Breast epithelium (tissue), 4 donors: ENCODE measurements around the gene OTUD3. TPM values are rescaled to one million over a fixed set of nuclear protein-coding genes. Genes with fewer than 3 reads are reported as not detected.
A peak's percentile ranks its signal among the peaks of the same experiment; 100 is the strongest.

Source experiments
- DNase-seq, 2 donors: peaks; one replicate each; pipeline ENCODE4 v3.0.0-alpha.2; 2019; ENCODE audit warnings: low spot score in 2 of 2
- H3K27ac ChIP-seq, 2 donors: fragments of 200-600 bp; sonication (generic) in 1 of 2; one replicate each; pipeline ENCODE4 v1.5.1; 2016 to 2019; ENCODE audit warnings: mild to moderate bottlenecking in 1 of 2
- H3K27me3 ChIP-seq, 2 donors: fragments of 200-600 bp; sonication (generic) in 1 of 2; one replicate each; pipeline versions ENCODE4 v1.5.1 to v1.6.0; 2017 to 2019; ENCODE audit warnings: control low read depth in 1 of 2, mild to moderate bottlenecking in 1 of 2
- H3K36me3 ChIP-seq: fragments of 200-600 bp; one replicate; pipeline ENCODE4 v1.5.1; 2019
- H3K4me1 ChIP-seq, 2 donors: fragments of 200-600 bp; sonication (generic); one replicate each; pipeline ENCODE4 v1.5.1; 2016 to 2019; ENCODE audit warnings: control low read depth in 1 of 2
- H3K4me3 ChIP-seq, 3 donors: fragments of 200-600 bp; sonication (generic); 1 replicate in 2 of 3; 2 replicates in 1 of 3; pipeline ENCODE4 v1.5.1; 2016 to 2019; ENCODE audit warnings: mild to moderate bottlenecking in 3 of 3, moderate library complexity in 2 of 3
- H3K9me3 ChIP-seq, 2 donors: fragments of 200-600 bp; sonication (generic) in 1 of 2; one replicate each; pipeline ENCODE4 v1.5.1; 2016 to 2019; ENCODE audit warnings: control low read depth in 1 of 2
- POLR2A ChIP-seq: fragments of 450-650 bp; IDR thresholded peaks from one replicate; pipeline ENCODE4 v1.6.1; 2016; ENCODE audit warnings: antibody characterized with exemption, mild to moderate bottlenecking, moderate library complexity
- POLR2AphosphoS5 ChIP-seq, 3 donors: sonication (generic); formaldehyde crosslinking; IDR thresholded peaks; one replicate each; pipeline ENCODE4 v1.6.1; 2017; ENCODE audit warnings: antibody characterized with exemption in 3 of 3
- intact Hi-C: fragments of 100-400 bp; cut with DNase I; formaldehyde crosslinking; loops from one replicate; pipeline ENCODE4 v1.15.1; 2023; ENCODE audit warnings: low total_unique reads
- total RNA-seq, 3 donors: library from RNA; depleted of rRNA; stranded (reverse); fragments of >200 nt; gene quantifications; one replicate each; pipeline ENCODE4 v1.1.0, GENCODE V29; 2016
- TF ChIP-seq, protein P1 (sequence below), 3 donors: fragments of 450-650 bp; IDR thresholded peaks; one replicate each; pipeline ENCODE4 v1.5.1; 2016 to 2017; ENCODE audit warnings: antibody characterized with exemption in 3 of 3, mild to moderate bottlenecking in 3 of 3, moderate library complexity in 3 of 3

OTUD3 gene, protein sequence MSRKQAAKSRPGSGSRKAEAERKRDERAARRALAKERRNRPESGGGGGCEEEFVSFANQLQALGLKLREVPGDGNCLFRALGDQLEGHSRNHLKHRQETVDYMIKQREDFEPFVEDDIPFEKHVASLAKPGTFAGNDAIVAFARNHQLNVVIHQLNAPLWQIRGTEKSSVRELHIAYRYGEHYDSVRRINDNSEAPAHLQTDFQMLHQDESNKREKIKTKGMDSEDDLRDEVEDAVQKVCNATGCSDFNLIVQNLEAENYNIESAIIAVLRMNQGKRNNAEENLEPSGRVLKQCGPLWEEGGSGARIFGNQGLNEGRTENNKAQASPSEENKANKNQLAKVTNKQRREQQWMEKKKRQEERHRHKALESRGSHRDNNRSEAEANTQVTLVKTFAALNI
- 10 to 100 TPM in 1 of 3 donors, 1 to 10 TPM in 2; 5.8 to 11.1 (median 8.5) TPM for total RNA-seq

DNA sequence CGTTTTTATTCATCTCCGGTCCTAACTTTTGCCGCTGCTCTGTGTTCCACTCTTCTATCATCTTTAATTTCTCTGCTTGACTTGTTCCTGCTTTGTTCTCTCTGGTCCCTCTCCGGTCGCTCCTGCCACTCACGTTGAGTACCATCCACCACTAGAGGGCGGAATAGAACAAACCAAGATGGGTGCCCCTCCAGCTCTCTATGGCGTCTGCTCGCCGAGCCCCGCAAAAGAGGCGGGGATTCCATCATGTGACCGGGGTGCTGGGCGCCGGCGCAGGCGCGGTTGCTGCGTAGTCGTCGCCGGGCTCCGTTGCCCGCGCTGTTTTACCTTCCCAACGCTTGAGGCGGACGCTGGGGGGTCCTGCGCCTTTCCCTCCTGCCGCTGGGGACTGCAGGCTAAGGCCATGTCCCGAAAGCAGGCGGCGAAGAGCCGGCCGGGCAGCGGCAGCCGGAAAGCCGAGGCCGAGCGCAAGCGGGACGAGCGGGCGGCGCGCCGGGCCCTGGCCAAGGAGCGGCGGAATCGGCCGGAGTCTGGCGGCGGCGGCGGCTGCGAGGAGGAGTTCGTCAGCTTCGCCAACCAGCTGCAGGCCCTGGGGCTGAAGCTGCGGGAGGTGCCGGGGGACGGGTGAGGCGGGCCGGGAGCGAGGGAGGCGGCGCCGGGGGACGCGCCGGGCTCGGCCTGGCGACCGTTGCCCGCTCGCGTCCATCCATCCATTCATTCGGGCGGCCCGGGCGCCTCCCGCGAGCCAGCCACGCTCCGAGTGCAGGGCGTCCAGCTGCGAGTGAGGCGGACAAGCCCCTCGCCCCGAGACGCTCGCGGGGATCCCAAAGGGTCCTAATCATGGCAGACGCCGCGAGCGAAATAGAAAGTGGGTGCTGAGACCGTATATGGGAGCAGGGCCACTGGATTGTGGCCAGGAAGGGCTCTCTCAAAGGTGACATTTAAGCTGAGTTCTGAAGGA is at the start of gene OTUD3:
Gene OTUD3 (plus strand): TSS at position 285 of the 961 bp plus-strand sequence. CDS start 119 bp downstream, at position 404.
- H3K4me1 ChIP-seq = peaks cover 0 to 12% of the 10 kb centered on the region in 2 donors
- H3K9me3 ChIP-seq = no peaks in the 10 kb centered on the region
- DNase-seq = peak; percentile 91 to 94
- intact Hi-C loops = no loop called here
- H3K4me3 ChIP-seq = peak within 1 kb of the TSS; percentile 71 to 89 (median 87)
- no peaks in the 10 kb centered on the region for H3K36me3 ChIP-seq
- no peaks in the 10 kb centered on the region for H3K27me3 ChIP-seq
- TF ChIP-seq, protein P1, sequence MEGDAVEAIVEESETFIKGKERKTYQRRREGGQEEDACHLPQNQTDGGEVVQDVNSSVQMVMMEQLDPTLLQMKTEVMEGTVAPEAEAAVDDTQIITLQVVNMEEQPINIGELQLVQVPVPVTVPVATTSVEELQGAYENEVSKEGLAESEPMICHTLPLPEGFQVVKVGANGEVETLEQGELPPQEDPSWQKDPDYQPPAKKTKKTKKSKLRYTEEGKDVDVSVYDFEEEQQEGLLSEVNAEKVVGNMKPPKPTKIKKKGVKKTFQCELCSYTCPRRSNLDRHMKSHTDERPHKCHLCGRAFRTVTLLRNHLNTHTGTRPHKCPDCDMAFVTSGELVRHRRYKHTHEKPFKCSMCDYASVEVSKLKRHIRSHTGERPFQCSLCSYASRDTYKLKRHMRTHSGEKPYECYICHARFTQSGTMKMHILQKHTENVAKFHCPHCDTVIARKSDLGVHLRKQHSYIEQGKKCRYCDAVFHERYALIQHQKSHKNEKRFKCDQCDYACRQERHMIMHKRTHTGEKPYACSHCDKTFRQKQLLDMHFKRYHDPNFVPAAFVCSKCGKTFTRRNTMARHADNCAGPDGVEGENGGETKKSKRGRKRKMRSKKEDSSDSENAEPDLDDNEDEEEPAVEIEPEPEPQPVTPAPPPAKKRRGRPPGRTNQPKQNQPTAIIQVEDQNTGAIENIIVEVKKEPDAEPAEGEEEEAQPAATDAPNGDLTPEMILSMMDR (IDR thresholded peaks at IDR 0.05) = peak; percentile 87 to 96 (median 95)
- TF ChIP-seq POLR2AphosphoS5 (IDR thresholded peaks at IDR 0.05) = peak; percentile 77 to 90 (median 81)
- TF ChIP-seq POLR2A = peak; percentile 65
- peak within 1 kb of the TSS; percentile 91 to 94 for H3K27ac ChIP-seq

- intact Hi-C loops = no loop called here
- peaks cover 0 to 8% of the 10 kb centered on the region in 2 donors for H3K9me3 ChIP-seq
- no peaks in the 10 kb centered on the region for H3K27me3 ChIP-seq
Observed at GRCh38 chr1:19835578-19835977, 46.6 kb upstream of the OTUD3 start.

DNA sequence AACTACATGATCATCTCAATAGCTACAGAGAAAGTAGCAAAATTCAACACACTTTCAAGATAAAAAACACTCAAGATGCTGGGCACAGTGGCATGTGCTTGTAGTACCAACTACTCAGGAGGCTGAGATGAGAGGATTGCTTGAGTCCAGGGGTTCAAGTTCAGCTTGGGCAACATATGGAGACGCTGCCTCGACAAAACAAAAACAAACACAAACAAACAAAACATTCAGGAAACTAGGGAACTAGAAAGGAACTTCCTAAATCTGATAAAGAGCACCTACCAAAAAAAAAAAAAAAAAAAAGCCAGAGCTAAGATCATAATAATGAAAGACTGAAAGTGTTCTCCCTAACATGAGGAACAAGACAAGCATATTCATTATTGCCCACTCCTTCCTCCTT is 44.3 kb upstream of the OTUD3 start:
- Histone ChIP-seq H3K36me3 (no peaks in the 10 kb centered on the region), H3K4me3 (no peak overlapping the region), H3K27ac (no peak overlapping the region), H3K9me3 (no peaks in the 10 kb centered on the region), H3K4me1 (no peaks in the 10 kb centered on the region), H3K27me3 (no peaks in the 10 kb centered on the region)
- TF ChIP-seq POLR2A (no peak), POLR2AphosphoS5 (IDR thresholded peaks at IDR 0.05) (no peak)
- TF ChIP-seq, protein P1 (IDR thresholded peaks at IDR 0.05) = no peak
- intact Hi-C loops = no loop called here
- DNase-seq = no peak

More at GRCh38 chr1:19835578-19835977, 46.6 kb upstream of the OTUD3 start:
- no peak for DNase-seq
- TF ChIP-seq POLR2A = no peak
- Histone ChIP-seq H3K36me3 (no peaks in the 10 kb centered on the region), H3K4me1 (no peaks in the 10 kb centered on the region), H3K27ac (no peak overlapping the region), H3K4me3 (no peak overlapping the region)

- H3K36me3 ChIP-seq = no peaks in the 10 kb centered on the region
- H3K27ac ChIP-seq = no peak overlapping the region
- intact Hi-C loops = loop anchor here (10.0 kb wide), 1 partner anchor 965 kb away; no protein-coding TSS in a partner anchor
- no peaks in the 10 kb centered on the region for H3K4me1 ChIP-seq
- TF ChIP-seq POLR2AphosphoS5 (IDR thresholded peaks at IDR 0.05) (no peak), POLR2A (no peak)
- TF ChIP-seq, protein P1 (IDR thresholded peaks at IDR 0.05) = no peak
- no peaks in the 10 kb centered on the region for H3K27me3 ChIP-seq
- no peak overlapping the region for H3K4me3 ChIP-seq
- no peak for DNase-seq
- no peaks in the 10 kb centered on the region for H3K9me3 ChIP-seq
Observed at GRCh38 chr1:19840228-19840627, 42.0 kb upstream of the OTUD3 start.

GRCh38 chr1:19844731-19845495 is 37.3 kb upstream of the OTUD3 start:
- Histone ChIP-seq H3K4me1 (no peaks in the 10 kb centered on the region), H3K27ac (no peak overlapping the region), H3K27me3 (no peaks in the 10 kb centered on the region), H3K9me3 (no peaks in the 10 kb centered on the region), H3K4me3 (no peak overlapping the region), H3K36me3 (no peaks in the 10 kb centered on the region)
- TF ChIP-seq, protein P1 (IDR thresholded peaks at IDR 0.05) = no peak
- TF ChIP-seq POLR2AphosphoS5 (IDR thresholded peaks at IDR 0.05) (no peak), POLR2A (no peak)
- intact Hi-C loops = loop anchor here (10.0 kb wide), 1 partner anchor 960 kb away; no protein-coding TSS in a partner anchor
- no peak for DNase-seq
